ENCODE measurements around the gene MYO3B. TPM values are rescaled to one million over a fixed set of nuclear protein-coding genes. Genes with fewer than 3 reads are reported as not detected.

The MYO3B gene
- total and polyA plus RNA-seq, 2 of the 8 experiments (the other 6 are each of a cell fraction or from before 2014, with no cell fraction given): 0.17 to 0.19 TPM

GRCh38 chr2:170244555-170244954, 66.6 kb downstream of the MYO3B start (continued):
- TF ChIP-seq SIRT6 (IDR thresholded peaks at IDR 0.05; ENCODE audit: low read length): no peak
